COLO829 (cell line): ENCODE results near the gene COL23A1.

ENCODE experiments used
- DNase-seq: peaks from one replicate; pipeline ENCODE4 v3.0.0; 2012; ENCODE audit warnings: low spot score

Gene COL23A1

GRCh38 chr5:178475422-178475821 lies 114.8 kb downstream of the COL23A1 start:
- no peak for DNase-seq

DNA sequence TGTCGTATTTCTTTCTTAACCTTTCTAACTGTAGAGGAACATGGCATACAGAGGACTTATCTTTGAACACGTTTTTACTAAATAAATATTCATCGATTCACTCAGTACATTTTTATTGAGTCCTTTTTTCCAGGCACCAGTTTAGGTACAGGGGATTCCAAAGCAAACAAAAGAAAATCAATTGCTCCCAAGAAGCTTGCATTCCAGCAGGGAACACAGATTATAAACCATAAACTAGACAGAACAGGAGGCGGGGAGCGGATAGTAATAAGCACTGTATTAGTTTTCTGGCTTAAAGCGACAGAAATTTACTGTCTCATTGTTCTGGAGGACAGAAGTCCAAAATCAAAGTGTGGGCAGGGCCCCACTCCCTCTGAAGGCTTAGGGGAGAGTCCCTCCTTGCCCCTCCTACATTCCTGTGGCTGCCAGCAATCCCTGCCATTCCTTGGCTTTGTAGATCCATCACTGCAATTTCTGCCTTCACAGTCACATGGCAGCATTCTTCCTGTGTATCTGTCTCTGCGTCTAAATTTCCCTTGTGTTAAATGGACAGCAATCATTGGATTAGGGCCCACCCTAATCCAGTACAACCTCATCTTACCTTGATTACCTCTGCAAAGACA lies 115.5 kb downstream of the COL23A1 start:
- DNase-seq = no peak

- no peak for DNase-seq
These were observed 116.3 kb downstream of the COL23A1 start for GRCh38 chr5:178473854-178474253.

- DNase-seq = no peak
These were observed 118.1 kb downstream of the COL23A1 start for GRCh38 chr5:178472138-178472537.

DNA sequence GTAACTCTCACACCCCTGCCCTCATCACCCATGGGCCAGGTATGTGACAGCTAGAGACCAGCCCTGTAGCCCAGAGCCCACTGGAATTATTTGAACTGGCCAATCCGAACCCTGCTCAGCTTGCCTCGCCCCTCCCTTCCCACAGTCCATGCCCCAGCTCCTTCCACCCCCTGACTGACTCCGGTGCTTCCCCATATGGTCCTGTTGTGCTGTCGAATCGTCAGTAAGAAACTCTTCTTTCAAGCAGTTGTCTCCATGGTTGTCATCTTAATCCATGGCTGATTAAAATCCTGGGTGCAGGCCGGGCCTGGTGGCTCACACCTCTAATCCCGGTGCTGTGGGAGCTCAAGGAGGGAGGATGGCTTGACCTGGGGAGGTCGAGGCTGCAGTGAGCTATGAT lies 118.5 kb downstream of the COL23A1 start:
- DNase-seq = no peak

GRCh38 chr5:178470760-178471025 lies 119.5 kb downstream of the COL23A1 start:
- DNase-seq = no peak

DNA sequence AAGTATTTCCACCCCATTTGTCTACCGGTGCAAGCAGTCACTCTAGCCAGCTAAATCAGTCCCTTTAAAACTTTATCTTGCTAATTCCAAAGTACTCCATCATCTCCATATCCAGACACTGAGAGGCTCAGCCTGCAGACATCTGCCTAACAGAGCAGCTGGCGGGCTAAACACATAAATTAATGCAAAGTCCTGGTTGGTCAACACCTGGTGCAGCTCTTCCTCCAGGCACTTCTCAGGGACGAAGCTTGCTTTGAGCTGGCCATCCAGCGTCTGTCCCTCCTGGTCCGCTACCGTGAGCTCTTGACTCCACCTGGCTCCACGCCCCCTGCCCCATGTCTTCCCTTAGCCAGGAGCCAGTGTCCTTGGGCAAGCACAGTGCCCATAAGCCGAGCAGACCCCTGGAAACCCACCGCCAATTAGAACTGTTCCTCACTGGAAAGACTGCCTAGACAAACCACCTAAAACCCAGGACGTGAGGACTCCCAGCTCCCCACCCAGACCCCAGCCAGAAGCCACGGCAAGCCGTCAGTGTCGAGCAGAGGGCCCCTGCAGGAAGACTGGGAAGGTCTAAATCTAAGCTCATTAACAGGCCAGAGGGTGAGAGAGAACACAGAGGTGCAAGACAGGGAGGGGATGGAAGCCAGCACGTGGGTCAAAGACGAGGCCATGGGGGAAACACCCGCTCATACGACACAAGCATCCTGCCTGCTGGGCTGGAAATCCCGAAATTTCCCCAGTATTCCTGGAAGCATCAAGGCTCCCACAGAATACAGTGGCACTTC lies 120.0 kb downstream of the COL23A1 start:
- no peak for DNase-seq

DNA sequence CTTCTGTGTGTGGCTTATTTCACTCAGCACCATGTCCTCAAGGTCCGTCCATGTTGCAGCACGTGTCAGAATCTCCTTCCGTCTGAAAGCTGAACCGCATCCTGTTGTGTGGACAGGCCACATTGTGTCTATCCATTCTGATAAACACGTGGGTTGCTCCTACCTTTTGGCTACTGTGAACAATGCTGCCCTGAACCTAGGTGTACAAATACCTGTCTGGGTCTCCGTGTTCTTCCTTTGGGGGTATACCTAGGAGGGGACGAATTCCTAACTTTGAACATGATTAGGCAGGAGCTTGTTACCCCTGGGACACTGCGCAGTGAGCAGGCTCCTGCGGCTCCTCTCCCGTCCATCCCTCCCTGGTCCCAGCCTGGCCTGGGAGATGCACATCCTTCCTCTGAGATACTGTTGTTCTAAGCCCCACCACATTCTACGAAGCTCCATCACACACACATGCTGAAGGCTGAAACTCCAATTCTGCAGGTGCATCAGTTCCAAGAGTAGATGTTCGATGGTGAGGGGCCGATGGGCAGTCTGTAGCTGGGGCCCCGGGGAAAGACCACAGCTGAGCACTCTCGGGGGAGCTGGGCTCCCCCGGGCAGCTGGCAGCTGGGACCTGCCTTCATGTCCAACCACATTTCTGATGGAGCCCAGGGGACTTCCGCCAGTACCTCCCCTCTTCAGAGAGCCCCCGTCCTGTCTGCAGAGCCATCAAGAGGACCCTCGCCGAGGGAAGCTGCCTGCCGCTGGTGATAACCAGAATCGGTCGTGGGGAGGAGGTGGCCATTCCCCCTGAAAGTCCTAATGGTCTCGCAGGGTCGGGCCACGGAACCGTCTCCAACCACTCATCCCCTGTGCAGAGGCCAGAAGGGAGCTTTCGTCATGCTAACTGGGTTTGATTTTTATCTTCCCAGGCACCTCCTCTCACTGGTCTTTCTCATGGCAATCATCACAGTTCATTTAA lies 120.9 kb downstream of the COL23A1 start:
- DNase-seq = no peak

GRCh38 chr5:178468196-178468685 lies 122.0 kb downstream of the COL23A1 start:
- DNase-seq = no peak

- no peak for DNase-seq
These were observed 122.5 kb downstream of the COL23A1 start for GRCh38 chr5:178467568-178468195.

DNA sequence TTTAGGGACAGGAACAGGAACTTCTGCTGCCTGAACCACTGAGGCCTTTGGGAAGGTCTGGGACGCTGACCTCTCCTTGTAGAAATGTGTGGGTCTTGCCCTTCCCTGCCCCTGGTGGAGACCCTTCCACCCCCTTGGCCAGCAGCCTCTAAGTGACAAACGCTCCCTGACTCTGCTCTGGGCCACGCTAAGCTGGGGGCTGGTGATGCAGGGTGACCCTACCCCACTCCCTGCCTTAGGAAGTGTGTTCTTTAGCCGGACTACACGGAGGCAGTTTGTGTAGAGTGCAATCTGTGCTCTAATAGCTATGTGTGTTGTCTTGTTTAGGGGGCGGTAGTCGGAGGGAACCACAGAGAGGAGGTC lies 123.0 kb downstream of the COL23A1 start:
- no peak for DNase-seq

- DNase-seq = no peak
These were observed 123.9 kb downstream of the COL23A1 start for GRCh38 chr5:178466342-178466741.

- DNase-seq = no peak
These were observed 124.3 kb downstream of the COL23A1 start for GRCh38 chr5:178465861-178466288.

DNA sequence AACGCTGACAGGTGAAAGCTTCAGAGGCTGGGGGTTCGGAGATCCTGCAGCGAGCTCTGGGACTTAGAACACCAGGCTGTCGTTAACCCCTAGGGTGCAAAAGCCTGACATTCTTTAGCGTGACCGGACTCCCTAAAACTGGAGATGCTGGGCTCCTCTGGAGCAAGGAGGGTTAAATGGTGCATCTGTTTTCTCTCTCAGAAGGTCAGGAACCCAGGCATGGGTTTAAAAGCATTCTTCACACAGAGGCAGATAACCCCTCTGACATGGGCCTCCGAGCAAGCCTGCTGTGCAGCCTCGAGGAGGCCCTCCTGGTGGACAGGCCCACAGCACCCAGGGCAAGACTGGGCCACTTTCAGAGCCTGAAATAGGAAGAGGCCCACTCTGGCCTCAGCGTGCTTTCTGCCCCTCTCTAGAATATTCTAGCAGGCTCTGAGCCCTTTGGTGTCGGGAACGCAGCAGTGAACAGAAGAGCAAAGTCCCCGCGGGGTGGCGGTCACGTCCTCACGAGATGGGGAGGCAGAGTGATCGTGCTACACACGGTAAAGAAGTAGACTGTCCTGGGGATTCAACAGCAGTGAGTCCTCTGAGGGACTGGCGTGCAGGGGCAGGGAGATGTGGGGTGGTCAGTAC lies 124.8 kb downstream of the COL23A1 start:
- no peak for DNase-seq

- DNase-seq = no peak
These were observed 125.7 kb downstream of the COL23A1 start for GRCh38 chr5:178464431-178465048.

DNA sequence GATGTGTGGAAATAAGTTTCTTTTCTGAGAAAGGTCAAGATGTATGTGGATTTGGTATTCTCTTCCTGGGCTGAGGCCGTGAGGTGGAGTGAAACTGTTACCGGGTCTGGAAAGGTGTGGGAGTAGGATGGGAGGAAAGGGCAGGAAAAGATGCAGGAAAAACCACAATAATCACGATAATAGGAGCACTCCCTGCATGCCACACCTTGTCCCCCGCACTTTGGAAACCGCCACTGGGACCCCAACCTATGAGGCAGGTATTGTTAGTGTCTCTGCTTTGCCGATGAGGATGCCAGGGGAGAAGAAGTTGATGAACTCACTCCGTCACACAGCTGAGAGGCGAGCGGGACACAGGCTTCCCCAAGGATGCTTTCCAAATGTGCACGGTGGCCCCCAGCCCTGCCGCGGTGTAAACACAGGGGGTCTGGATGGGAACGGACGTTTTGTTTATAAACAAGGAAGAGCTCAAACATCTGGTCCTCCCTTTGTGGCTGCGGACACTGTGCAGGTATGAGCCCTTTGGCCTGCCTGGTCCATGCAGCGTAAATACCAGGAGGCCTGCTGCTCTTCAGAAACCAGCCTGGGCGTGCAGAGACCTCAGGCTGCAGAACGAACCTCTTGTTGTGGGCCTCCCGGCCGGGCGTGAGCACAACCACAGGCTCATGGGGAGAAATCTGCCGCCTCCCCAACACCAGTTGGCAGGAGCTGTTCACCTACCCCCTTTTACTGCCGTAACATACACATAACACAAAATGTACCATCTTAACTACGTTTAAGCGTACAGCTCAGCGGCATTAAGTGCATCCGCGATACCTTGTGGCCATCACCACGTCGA lies 126.7 kb downstream of the COL23A1 start:
- DNase-seq = no peak

GRCh38 chr5:178462816-178463215 lies 127.4 kb downstream of the COL23A1 start:
- no peak for DNase-seq

GRCh38 chr5:178462076-178462475 lies 128.1 kb downstream of the COL23A1 start:
- DNase-seq = no peak

DNA sequence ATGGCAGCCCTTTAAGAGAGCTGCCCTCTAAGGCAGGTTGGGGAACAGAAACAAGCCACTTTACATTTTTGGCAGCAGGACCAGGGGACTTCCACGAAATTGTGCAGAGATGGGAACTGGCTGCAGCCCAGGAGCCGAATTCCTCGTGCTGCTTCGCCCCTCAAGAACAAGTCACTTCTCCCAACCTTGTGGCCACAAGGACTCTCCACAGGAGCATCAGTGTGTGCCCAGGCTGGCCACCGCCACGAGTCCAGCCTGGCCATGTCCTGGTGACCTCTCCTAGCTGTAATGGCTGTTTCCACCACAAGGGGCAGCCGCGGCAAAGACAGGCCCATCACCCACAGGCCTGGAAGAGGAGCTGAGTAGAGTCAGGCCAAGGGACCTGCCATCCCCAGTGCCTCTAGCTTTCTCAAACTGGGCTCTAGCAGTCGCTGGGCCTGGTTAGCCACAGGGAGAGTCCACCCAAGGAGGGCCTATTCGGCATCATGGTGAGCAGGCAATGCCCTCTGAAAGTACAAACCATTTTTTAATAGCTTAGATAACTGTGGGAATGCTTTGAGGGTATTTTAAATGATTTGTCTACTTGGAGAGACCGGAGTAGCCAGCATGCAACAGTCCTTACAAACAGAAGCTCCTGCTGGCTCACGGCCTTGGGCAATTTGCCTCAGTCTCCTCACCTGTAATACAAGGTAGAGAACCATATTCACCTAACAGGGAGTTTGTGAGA lies 129.0 kb downstream of the COL23A1 start:
- DNase-seq = peak; percentile 27

- DNase-seq = no peak
These were observed 129.6 kb downstream of the COL23A1 start for GRCh38 chr5:178460598-178460997.
